Hepatocyte (in vitro differentiated cells): ENCODE results near the gene ASCL3. TPM values are rescaled to one million over a fixed set of nuclear protein-coding genes. Genes with fewer than 3 reads are reported as not detected.
"Not testable (repeated sequence)": the region's sequence is repeated elsewhere in the genome, so short reads cannot be mapped to it uniquely, and the experiment has no call there.

Experiments used
- DNase-seq: peaks from one replicate; pipeline ENCODE4 v3.0.0-alpha.2; 2016; ENCODE audit warnings: low spot score
- H2AFZ ChIP-seq: fragments of 200-600 bp; sonication (generic); 2 replicates; pipeline ENCODE4 v1.6.0; 2016; ENCODE audit warnings: antibody characterized with exemption, mild to moderate bottlenecking
- H3K27ac ChIP-seq: fragments of 200-600 bp; sonication (generic); 2 replicates; pipeline ENCODE4 v1.5.1; 2016; ENCODE audit warnings: mild to moderate bottlenecking
- H3K27me3 ChIP-seq: fragments of 200-600 bp; sonication (generic); 2 replicates; pipeline ENCODE4 v1.6.1; 2016
- H3K36me3 ChIP-seq: fragments of 200-600 bp; sonication (generic); replicated peaks from 2 replicates; pipeline ENCODE4 v1.5.1; 2016; ENCODE audit warnings: low read depth; ENCODE audit not compliant: insufficient read depth
- H3K4me1 ChIP-seq: fragments of 200-600 bp; sonication (generic); 2 replicates; pipeline ENCODE4 v1.5.1; 2016; ENCODE audit warnings: mild to moderate bottlenecking, moderate library complexity; ENCODE audit not compliant: insufficient read depth
- H3K4me2 ChIP-seq: fragments of 200-600 bp; sonication (generic); 2 replicates; pipeline ENCODE4 v1.6.0; 2016
- H3K4me3 ChIP-seq: fragments of 200-600 bp; sonication (generic); 2 replicates; pipeline ENCODE4 v1.5.1; 2016; ENCODE audit warnings: mild to moderate bottlenecking
- H3K79me2 ChIP-seq: fragments of 200-600 bp; sonication (generic); 2 replicates; pipeline ENCODE4 v1.6.0; 2017; ENCODE audit warnings: mild to moderate bottlenecking
- H3K9me2 ChIP-seq: fragments of 200-600 bp; sonication (generic); replicated peaks from 2 replicates; pipeline ENCODE4 v1.6.0; 2017; ENCODE audit warnings: mild to moderate bottlenecking; ENCODE audit not compliant: insufficient read depth
- H3K9me3 ChIP-seq: fragments of 200-600 bp; sonication (generic); 2 replicates; pipeline ENCODE4 v1.5.1; 2016; ENCODE audit warnings: low read depth, mild to moderate bottlenecking
- H4K20me1 ChIP-seq: fragments of 200-600 bp; sonication (generic); 2 replicates; pipeline ENCODE4 v1.6.0; 2016; ENCODE audit warnings: mild to moderate bottlenecking; ENCODE audit not compliant: insufficient read depth, poor library complexity, severe bottlenecking
- EZH2 ChIP-seq: fragments of 200-600 bp; sonication (generic); IDR thresholded peaks from 2 replicates; pipeline ENCODE4 v1.6.1; 2016; ENCODE audit warnings: antibody characterized with exemption, mild to moderate bottlenecking, borderline replicate concordance
- EZH2phosphoT487 ChIP-seq: fragments of 200-600 bp; sonication (generic); IDR thresholded peaks from one replicate; pipeline ENCODE4 v1.6.1; 2018; ENCODE audit warnings: antibody characterized with exemption, mild to moderate bottlenecking, low read depth, moderate library complexity; ENCODE audit not compliant: unreplicated experiment, severe bottlenecking
- WGBS: methylation state at CpG from one replicate; pipeline ENCODE4 v1.1.6; 2016; ENCODE audit warnings: low lambda C conversion rate; ENCODE audit errors: missing lambda C conversion rate; 5-methylcytosine and 5-hydroxymethylcytosine counted together
- polyA plus RNA-seq: library from polyadenylated mRNA; unstranded; fragments of >200 nt; fragmentation: Nextera tagmentation; extraction: Ambion mirVana; gene quantifications from 2 replicates; pipeline ENCODE4 v1.2.1, GENCODE V29; 2016
- total RNA-seq: library from RNA; depleted of rRNA; stranded (reverse); fragments of >200 nt; gene quantifications from 2 replicates; pipeline ENCODE4 v1.2.3, GENCODE V29; 2014
- TF ChIP-seq, protein P1 (sequence below): fragments of 200-600 bp; sonication (generic); IDR thresholded peaks from 2 replicates; pipeline ENCODE4 v1.5.1; 2016; ENCODE audit warnings: antibody characterized with exemption, mild to moderate bottlenecking; ENCODE audit not compliant: poor library complexity

ASCL3 gene
- total and polyA plus RNA-seq, 2 experiments from 2014 or later = not detected

DNA sequence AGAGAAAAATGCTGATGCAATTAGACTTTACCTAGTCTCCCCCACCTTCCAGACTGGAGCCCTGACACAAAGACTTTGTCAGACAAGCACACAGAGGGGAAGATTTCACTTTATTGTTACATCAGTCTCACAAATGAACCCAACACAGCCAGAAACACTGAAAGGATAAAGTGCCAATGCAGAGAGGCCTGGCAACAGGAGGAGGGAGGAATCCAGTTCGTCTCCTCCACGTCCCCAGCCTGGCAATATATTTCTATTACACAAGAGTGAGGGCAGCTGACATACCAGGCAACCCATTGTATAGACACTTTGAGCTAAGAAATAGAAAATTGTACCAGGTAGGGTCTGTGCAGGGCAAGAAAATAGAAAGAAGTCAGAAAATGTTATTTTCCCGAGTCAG lies 37.7 kb upstream of the ASCL3 start:
- Histone ChIP-seq H4K20me1 (no peaks in the 10 kb centered on the region), H2AFZ (no peak overlapping the region), H3K9me2 (no peaks in the 10 kb centered on the region), H3K4me2 (no peak overlapping the region), H3K27me3 (no peaks in the 10 kb centered on the region), H3K4me1 (no peaks in the 10 kb centered on the region), H3K79me2 (no peaks in the 10 kb centered on the region), H3K36me3 (no peaks in the 10 kb centered on the region), H3K27ac (no peak overlapping the region), H3K9me3 (no peaks in the 10 kb centered on the region), H3K4me3 (no peak overlapping the region)
- WGBS = 85% methylated on average over 3 of the region's 3 CpGs
- no peak for DNase-seq
- TF ChIP-seq EZH2 (no peak), EZH2phosphoT487 (no peak)
- TF ChIP-seq, protein P1, sequence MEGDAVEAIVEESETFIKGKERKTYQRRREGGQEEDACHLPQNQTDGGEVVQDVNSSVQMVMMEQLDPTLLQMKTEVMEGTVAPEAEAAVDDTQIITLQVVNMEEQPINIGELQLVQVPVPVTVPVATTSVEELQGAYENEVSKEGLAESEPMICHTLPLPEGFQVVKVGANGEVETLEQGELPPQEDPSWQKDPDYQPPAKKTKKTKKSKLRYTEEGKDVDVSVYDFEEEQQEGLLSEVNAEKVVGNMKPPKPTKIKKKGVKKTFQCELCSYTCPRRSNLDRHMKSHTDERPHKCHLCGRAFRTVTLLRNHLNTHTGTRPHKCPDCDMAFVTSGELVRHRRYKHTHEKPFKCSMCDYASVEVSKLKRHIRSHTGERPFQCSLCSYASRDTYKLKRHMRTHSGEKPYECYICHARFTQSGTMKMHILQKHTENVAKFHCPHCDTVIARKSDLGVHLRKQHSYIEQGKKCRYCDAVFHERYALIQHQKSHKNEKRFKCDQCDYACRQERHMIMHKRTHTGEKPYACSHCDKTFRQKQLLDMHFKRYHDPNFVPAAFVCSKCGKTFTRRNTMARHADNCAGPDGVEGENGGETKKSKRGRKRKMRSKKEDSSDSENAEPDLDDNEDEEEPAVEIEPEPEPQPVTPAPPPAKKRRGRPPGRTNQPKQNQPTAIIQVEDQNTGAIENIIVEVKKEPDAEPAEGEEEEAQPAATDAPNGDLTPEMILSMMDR = no peak

- H3K27ac ChIP-seq, H3K9me3 ChIP-seq, H2AFZ ChIP-seq, H3K36me3 ChIP-seq, H3K27me3 ChIP-seq, H3K4me3 ChIP-seq, H4K20me1 ChIP-seq, H3K9me2 ChIP-seq, DNase-seq, H3K79me2 ChIP-seq, H3K4me2 ChIP-seq, H3K4me1 ChIP-seq: not testable (repeated sequence)
- 95% methylated on average over 5 of the region's 7 CpGs for WGBS
Observed at GRCh38 chr11:8979365-8979764, 36.5 kb upstream of the ASCL3 start.

- no peak for DNase-seq
- TF ChIP-seq EZH2phosphoT487 = no peak
- TF ChIP-seq, protein P1 = no peak
- TF ChIP-seq EZH2 = no peak
- Histone ChIP-seq H3K4me3 (no peak overlapping the region), H3K27ac (no peak overlapping the region), H3K36me3 (no peaks in the 10 kb centered on the region), H4K20me1 (no peaks in the 10 kb centered on the region), H3K9me2 (no peaks in the 10 kb centered on the region), H3K27me3 (no peaks in the 10 kb centered on the region), H3K9me3 (no peaks in the 10 kb centered on the region), H2AFZ (no peak overlapping the region), H3K4me2 (no peak overlapping the region), H3K79me2 (no peaks in the 10 kb centered on the region), H3K4me1 (no peaks in the 10 kb centered on the region)
- WGBS = 85% methylated on average over 3 of the region's 3 CpGs
Observed at GRCh38 chr11:8973121-8973520, 30.3 kb upstream of the ASCL3 start.

GRCh38 chr11:8971924-8972316 lies 29.1 kb upstream of the ASCL3 start:
- DNase-seq = no peak
- Histone ChIP-seq H3K79me2 (no peaks in the 10 kb centered on the region), H2AFZ (no peak overlapping the region), H3K4me3 (no peak overlapping the region), H3K36me3 (no peaks in the 10 kb centered on the region), H3K27ac (no peak overlapping the region), H3K9me2 (no peaks in the 10 kb centered on the region), H4K20me1 (no peaks in the 10 kb centered on the region), H3K9me3 (no peaks in the 10 kb centered on the region), H3K4me1 (no peaks in the 10 kb centered on the region), H3K4me2 (no peak overlapping the region), H3K27me3 (no peaks in the 10 kb centered on the region)
- WGBS = 81% methylated on average over 1 of the region's 1 CpG
- TF ChIP-seq EZH2phosphoT487 (no peak), EZH2 (no peak)
- TF ChIP-seq, protein P1 = no peak
